Endothelial cell of umbilical vein (primary cell): Measurements from ENCODE around the gene PCNX1. TPM values are rescaled to one million over a fixed set of nuclear protein-coding genes. Genes with fewer than 3 reads are reported as not detected.

Experiments
- BruUV-seq: library from RNA; stranded (reverse); fragments of 400-500 nt; replicated peaks from 2 replicates; lab custom pipeline; 2021; lab: Mats Ljungman, UMichigan
- CTCF ChIA-PET: fragments of 300-600, 350-600 bp; sonication (Branson Sonifier 250); formaldehyde crosslinking; loops from one replicate; lab custom pipeline; 2021; ENCODE audit warnings: antibody characterized with exemption, inconsistent platforms; lab: Charles Lee
- POLR2A ChIA-PET: fragments of 300-600, 350-600 bp; sonication (Branson Sonifier 250); formaldehyde crosslinking; loops from one replicate; lab custom pipeline; 2021; ENCODE audit warnings: antibody characterized with exemption, inconsistent platforms; lab: Charles Lee
- DNase-seq: peaks from one replicate; pipeline ENCODE4 v3.0.0-alpha.2; 2011; ENCODE audit warnings: low read depth, low spot score
- FAIRE-seq: peaks from 2 replicates; lab custom pipeline; 2011; peaks lifted over from hg19 to GRCh38; lab: Jason Lieb, UNC
- H2AFZ ChIP-seq: 2 replicates; pipeline ENCODE4 v1.6.0; 2012; ENCODE audit warnings: low read depth, low read length, control low read depth, inconsistent platforms
- H3K27ac ChIP-seq: 2 replicates; pipeline ENCODE4 v1.5.1; 2011; ENCODE audit warnings: low read depth, mild to moderate bottlenecking, control low read depth, low read length, moderate library complexity; ENCODE audit not compliant: insufficient read depth
- H3K27me3 ChIP-seq, 2 experiments: 2 replicates each; pipeline versions ENCODE4 v1.6.0 to v1.6.1; 2011; ENCODE audit warnings: low read length in 2 of 2, mixed read lengths in 1 of 2; ENCODE audit not compliant: control insufficient read depth in 2 of 2, insufficient read depth in 2 of 2
- H3K36me3 ChIP-seq, 2 experiments: 2 replicates in 1 of 2; 3 replicates in 1 of 2; pipeline ENCODE4 v1.5.1; 2011; ENCODE audit warnings: low read length in 2 of 2, mild to moderate bottlenecking in 1 of 2, moderate library complexity in 1 of 2; ENCODE audit not compliant: control insufficient read depth in 2 of 2, insufficient read depth in 2 of 2; ENCODE audit errors: extremely low read depth in 1 of 2
- H3K4me1 ChIP-seq: 3 replicates; pipeline ENCODE4 v1.5.1; 2011; ENCODE audit warnings: mild to moderate bottlenecking, low read length; ENCODE audit not compliant: control insufficient read depth, insufficient read depth; ENCODE audit errors: extremely low read depth
- H3K4me2 ChIP-seq: 2 replicates; pipeline ENCODE4 v1.6.1; 2011; ENCODE audit warnings: low read length, control low read depth, mixed read lengths; ENCODE audit not compliant: insufficient read depth
- H3K4me3 ChIP-seq, 3 experiments: fragments of 200-600 bp in 1 of 3; sonication (generic), shearing (Covaris generic) in 1 of 3; replicated peaks in 1 of 3; 2 replicates each; pipeline ENCODE4 v1.5.1; 2011 to 2016; ENCODE audit warnings: control low read depth in 3 of 3, low read length in 3 of 3, mild to moderate bottlenecking in 2 of 3, inconsistent platforms in 1 of 3, low read depth in 1 of 3, moderate library complexity in 1 of 3; ENCODE audit not compliant: insufficient read depth in 1 of 3
- H3K79me2 ChIP-seq: 2 replicates; pipeline ENCODE4 v1.6.0; 2012; ENCODE audit warnings: low read length, inconsistent platforms; ENCODE audit not compliant: control insufficient read depth, insufficient read depth
- H3K9ac ChIP-seq: replicated peaks from 2 replicates; pipeline ENCODE3; 2011; ENCODE audit warnings: low read length, control low read depth; ENCODE audit not compliant: insufficient read depth; ENCODE audit errors: extremely low read depth
- H3K9me1 ChIP-seq: replicated peaks from 3 replicates; pipeline ENCODE4 v1.6.0; 2011; ENCODE audit warnings: mild to moderate bottlenecking, low read length; ENCODE audit not compliant: control insufficient read depth, insufficient read depth; ENCODE audit errors: extremely low read depth
- H3K9me3 ChIP-seq: replicated peaks from 2 replicates; pipeline ENCODE4 v1.5.1; 2012; ENCODE audit warnings: low read length, inconsistent platforms; ENCODE audit not compliant: control insufficient read depth, insufficient read depth
- H4K20me1 ChIP-seq: replicated peaks from 2 replicates; pipeline ENCODE3; 2011; ENCODE audit warnings: mild to moderate bottlenecking, low read length; ENCODE audit not compliant: control insufficient read depth, insufficient read depth; ENCODE audit errors: extremely low read depth
- EZH2 ChIP-seq: IDR thresholded peaks from 2 replicates; pipeline ENCODE4 v1.6.1; 2012; ENCODE audit warnings: borderline replicate concordance, low read depth, mild to moderate bottlenecking, moderate library complexity, low read length, inconsistent platforms; ENCODE audit not compliant: severe bottlenecking
- FOS ChIP-seq: IDR thresholded peaks from 2 replicates; pipeline ENCODE4 v1.6.1; 2011; ENCODE audit warnings: mild to moderate bottlenecking, low read length, moderate library complexity, borderline replicate concordance; ENCODE audit not compliant: insufficient read depth
- JUN ChIP-seq: IDR thresholded peaks from 2 replicates; pipeline ENCODE4 v1.6.1; 2011; ENCODE audit warnings: borderline replicate concordance, low read depth; ENCODE audit not compliant: insufficient read length, insufficient read depth
- POLR2A ChIP-seq: IDR thresholded peaks from 2 replicates; pipeline ENCODE4 v1.6.1; 2012; ENCODE audit warnings: low read depth, mild to moderate bottlenecking, control low read depth, low read length
- POLR2AphosphoS5 ChIP-seq: IDR thresholded peaks from 2 replicates; pipeline ENCODE4 v1.6.1; 2012; ENCODE audit warnings: low read depth, mild to moderate bottlenecking, control low read depth, low read length, moderate library complexity; ENCODE audit not compliant: insufficient read depth
- dilution Hi-C: fragments of 300-500 bp; cut with MboI; formaldehyde crosslinking; loops from one replicate; pipeline ENCODE4 v1.15.0; 2019; ENCODE audit warnings: low sequenced_read_pairs; ENCODE audit not compliant: extremely low pct_ligation_motif_present
- intact Hi-C: fragments of 100-400 bp; cut with micrococcal nuclease; formaldehyde crosslinking; loops from one replicate; pipeline ENCODE4 v1.10.0; 2022
- polyA plus RNA-seq, 4 experiments: library from polyadenylated mRNA; depleted of rRNA in 3 of 4; stranded (reverse) in 3 of 4; unstranded in 1 of 4; fragments of >200 nt; gene quantifications; 2 replicates each; pipeline versions ENCODE4 v1.2.1 to v1.2.3, GENCODE V29; 2011 to 2012; ENCODE audit warnings: missing spikeins in 1 of 4
- total RNA-seq: library from RNA; stranded (reverse); gene quantifications from 2 replicates; pipeline ENCODE4 v1.2.3, GENCODE V29; 2021
- TF ChIP-seq, protein P1 (sequence below), 2 donors: IDR thresholded peaks; 1 replicate in 1 of 2; 2 replicates in 1 of 2; pipeline ENCODE4 v1.5.1; 2011; ENCODE audit warnings: low read length in 2 of 2, mild to moderate bottlenecking in 2 of 2, moderate library complexity in 2 of 2, control low read depth in 1 of 2, inconsistent platforms in 1 of 2, low read depth in 1 of 2; ENCODE audit not compliant: insufficient read depth in 1 of 2; ENCODE audit errors: extremely low read depth in 1 of 2

PCNX1 gene
- total and polyA plus RNA-seq, 2 donors (not counting 3 experiments of a cell fraction or from before 2014, with no cell fraction given): 21.4 to 40.5 TPM

DNA sequence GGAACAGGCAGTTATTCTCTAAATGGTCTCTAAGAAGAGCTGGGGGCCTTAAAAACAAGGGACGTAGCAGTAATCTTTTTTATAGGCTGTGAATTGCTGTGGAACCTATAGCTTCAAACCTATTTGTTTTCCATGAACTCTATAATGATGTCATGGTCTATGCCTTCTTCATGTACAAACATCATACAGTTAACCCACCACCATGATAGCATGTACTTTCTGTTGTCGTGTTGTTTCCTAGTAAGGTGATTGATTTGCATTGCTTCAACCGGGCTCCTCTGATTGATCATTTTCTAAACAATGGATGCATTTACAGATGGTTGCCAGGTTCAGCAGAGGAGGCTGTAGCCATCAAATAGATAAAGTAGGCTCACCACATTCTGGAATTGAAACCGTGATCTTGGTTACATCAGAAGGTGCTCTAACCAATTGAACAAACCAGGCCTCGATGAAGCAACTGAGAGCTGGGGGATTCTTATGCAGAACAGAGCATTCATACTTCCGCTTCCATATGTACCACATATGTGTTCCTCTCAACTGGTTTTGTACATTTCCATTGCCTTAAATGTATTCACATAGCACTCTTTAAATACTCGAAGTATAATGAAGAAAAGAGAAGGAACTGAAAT is 25.6 kb upstream of the PCNX1 start:
- FAIRE-seq (no peak), DNase-seq (no peak)
- Histone ChIP-seq H3K4me1 (peaks cover 10% of the 10 kb centered on the region), H3K79me2 (no peaks in the 10 kb centered on the region), H3K27me3 (peaks cover 51 to 63% of the 10 kb centered on the region in 2 experiments), H3K4me3 (no peak overlapping the region), H3K36me3 (no peaks in the 10 kb centered on the region), H3K9me1 (no peaks in the 10 kb centered on the region), H3K9me3 (no peaks in the 10 kb centered on the region), H3K4me2 (no peak overlapping the region), H4K20me1 (peaks cover 3% of the 10 kb centered on the region), H3K27ac (no peak overlapping the region), H3K9ac (no peak overlapping the region), H2AFZ (no peak overlapping the region)
- no TSS peak for BruUV-seq
- CTCF ChIA-PET: no interaction called here
- POLR2A ChIA-PET: no interaction called here
- peak; percentile 14 for TF ChIP-seq EZH2
- TF ChIP-seq, protein P1, sequence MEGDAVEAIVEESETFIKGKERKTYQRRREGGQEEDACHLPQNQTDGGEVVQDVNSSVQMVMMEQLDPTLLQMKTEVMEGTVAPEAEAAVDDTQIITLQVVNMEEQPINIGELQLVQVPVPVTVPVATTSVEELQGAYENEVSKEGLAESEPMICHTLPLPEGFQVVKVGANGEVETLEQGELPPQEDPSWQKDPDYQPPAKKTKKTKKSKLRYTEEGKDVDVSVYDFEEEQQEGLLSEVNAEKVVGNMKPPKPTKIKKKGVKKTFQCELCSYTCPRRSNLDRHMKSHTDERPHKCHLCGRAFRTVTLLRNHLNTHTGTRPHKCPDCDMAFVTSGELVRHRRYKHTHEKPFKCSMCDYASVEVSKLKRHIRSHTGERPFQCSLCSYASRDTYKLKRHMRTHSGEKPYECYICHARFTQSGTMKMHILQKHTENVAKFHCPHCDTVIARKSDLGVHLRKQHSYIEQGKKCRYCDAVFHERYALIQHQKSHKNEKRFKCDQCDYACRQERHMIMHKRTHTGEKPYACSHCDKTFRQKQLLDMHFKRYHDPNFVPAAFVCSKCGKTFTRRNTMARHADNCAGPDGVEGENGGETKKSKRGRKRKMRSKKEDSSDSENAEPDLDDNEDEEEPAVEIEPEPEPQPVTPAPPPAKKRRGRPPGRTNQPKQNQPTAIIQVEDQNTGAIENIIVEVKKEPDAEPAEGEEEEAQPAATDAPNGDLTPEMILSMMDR (IDR thresholded peaks at IDR 0.05; ENCODE audit: extremely low read depth in 1 of 2, insufficient read depth in 1 of 2, low read depth in 1 of 2, low read length in 2 of 2): no peak
- intact Hi-C loops: no loop called here
- dilution Hi-C loops: no loop called here

DNA sequence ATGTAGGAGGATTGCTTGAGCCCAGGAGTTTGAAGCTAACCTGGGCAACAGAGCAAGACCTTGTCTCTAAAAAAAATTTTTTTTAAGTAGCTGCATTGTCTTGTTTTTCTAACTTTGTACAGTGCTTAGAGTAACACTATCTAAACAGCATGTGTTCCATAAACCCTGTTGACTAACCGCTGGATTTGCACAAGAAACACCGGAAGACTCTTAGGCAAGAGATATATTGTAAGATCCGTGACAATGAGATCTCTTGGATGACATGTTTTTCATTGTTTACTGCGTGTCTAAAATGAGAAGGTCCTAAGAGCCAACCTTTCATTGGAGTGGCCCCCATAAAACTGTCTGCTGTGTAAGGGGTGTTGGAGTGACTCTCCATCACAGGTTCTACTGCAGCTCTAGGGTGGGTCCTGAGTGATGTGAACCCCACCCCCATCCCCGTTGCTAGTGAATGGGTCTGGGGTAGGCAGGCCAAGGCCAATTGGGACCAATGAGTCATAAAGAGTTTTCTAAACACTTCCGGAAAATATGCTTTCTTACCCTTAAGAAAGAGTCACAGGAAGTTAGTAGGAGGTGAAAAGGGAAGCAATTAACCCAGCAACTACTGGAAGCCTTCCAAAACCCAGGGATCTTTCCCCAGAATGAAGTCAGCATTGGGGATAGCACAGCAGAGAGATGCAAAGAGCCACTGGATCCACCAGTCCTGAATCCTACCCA is 24.3 kb upstream of the PCNX1 start:
- H3K4me2 ChIP-seq: peak overlapping the region; percentile 22
- H2AFZ ChIP-seq: no peak overlapping the region
- no peak overlapping the region for H3K27ac ChIP-seq
- H3K9me3 ChIP-seq: no peaks in the 10 kb centered on the region
- H3K4me3 ChIP-seq: no peak overlapping the region
- peaks cover 10% of the 10 kb centered on the region for H3K4me1 ChIP-seq
- TF ChIP-seq POLR2A (no peak), POLR2AphosphoS5 (peak; percentile 68), JUN (peak; percentile 59), FOS (peak; percentile 89)
- TF ChIP-seq, protein P1 (IDR thresholded peaks at IDR 0.05; ENCODE audit: extremely low read depth in 1 of 2, insufficient read depth in 1 of 2, low read depth in 1 of 2, low read length in 2 of 2): no peak
- DNase-seq (peak; percentile 70), FAIRE-seq (peak; percentile 88)
- POLR2A ChIA-PET: no interaction called here
- intact Hi-C loops: no loop called here
- peaks cover 3% of the 10 kb centered on the region for H4K20me1 ChIP-seq
- H3K9me1 ChIP-seq: no peaks in the 10 kb centered on the region
- no peak overlapping the region for H3K9ac ChIP-seq
- CTCF ChIA-PET: interaction anchor here (1.2 kb wide), 1 partner anchor 13 kb away, joined by 3 read pairs; no protein-coding TSS in a partner anchor
- BruUV-seq: no TSS peak
- no peaks in the 10 kb centered on the region for H3K79me2 ChIP-seq
- dilution Hi-C loops: no loop called here
- H3K27me3 ChIP-seq: peaks cover 64 to 75% of the 10 kb centered on the region in 2 experiments
- no peaks in the 10 kb centered on the region for H3K36me3 ChIP-seq
